Panc1 (cell line): ENCODE measurements around the gene CYBA.

Source experiments
- POLR2AphosphoS5 ChIP-seq: IDR thresholded peaks from 2 replicates; pipeline ENCODE4 v1.6.1; 2012; ENCODE audit warnings: mild to moderate bottlenecking, low read depth, low read length, moderate library complexity
- TF ChIP-seq, protein P1 (sequence below): fragments of 450-650 bp; IDR thresholded peaks from 2 replicates; pipeline ENCODE4 v1.5.1; 2017; ENCODE audit warnings: mild to moderate bottlenecking
- TF ChIP-seq, protein P2 (sequence below), 2 experiments: IDR thresholded peaks; 2 replicates each; pipeline ENCODE4 v1.6.1; 2011 to 2012; ENCODE audit warnings: low read depth in 2 of 2, control low read depth in 1 of 2, low read length in 1 of 2, mild to moderate bottlenecking in 1 of 2, moderate library complexity in 1 of 2; ENCODE audit not compliant: insufficient read depth in 1 of 2

DNA sequence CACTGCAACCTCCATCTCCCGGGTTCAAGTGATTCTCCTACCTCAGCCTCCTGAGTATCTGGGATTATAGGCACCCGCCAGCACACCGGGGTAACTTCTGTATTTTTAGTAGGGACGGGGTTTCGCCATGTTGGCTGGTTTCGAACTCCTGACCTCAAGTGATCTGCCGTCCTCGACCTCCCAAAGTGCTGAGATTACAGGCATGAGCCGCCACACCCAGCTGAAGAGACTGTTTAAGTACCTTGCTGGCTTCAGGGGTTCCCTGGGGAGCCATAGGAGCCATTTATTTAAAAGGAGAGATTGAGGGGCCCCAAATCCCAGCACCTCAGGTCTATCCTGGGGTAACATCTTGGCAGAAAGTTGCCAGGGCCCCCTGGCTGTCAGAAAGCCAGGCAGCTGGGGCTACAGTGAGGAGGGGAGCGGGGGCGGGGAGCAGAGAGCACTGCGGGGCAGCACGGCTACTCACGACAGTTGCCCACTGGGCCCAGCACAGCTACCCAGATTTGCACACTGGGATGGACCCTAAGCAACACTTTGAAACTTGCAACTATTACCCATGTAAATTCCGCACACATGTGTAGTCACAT lies 33.8 kb upstream of the CYBA start:
- TF ChIP-seq, protein P1, sequence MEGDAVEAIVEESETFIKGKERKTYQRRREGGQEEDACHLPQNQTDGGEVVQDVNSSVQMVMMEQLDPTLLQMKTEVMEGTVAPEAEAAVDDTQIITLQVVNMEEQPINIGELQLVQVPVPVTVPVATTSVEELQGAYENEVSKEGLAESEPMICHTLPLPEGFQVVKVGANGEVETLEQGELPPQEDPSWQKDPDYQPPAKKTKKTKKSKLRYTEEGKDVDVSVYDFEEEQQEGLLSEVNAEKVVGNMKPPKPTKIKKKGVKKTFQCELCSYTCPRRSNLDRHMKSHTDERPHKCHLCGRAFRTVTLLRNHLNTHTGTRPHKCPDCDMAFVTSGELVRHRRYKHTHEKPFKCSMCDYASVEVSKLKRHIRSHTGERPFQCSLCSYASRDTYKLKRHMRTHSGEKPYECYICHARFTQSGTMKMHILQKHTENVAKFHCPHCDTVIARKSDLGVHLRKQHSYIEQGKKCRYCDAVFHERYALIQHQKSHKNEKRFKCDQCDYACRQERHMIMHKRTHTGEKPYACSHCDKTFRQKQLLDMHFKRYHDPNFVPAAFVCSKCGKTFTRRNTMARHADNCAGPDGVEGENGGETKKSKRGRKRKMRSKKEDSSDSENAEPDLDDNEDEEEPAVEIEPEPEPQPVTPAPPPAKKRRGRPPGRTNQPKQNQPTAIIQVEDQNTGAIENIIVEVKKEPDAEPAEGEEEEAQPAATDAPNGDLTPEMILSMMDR: no peak
- TF ChIP-seq, protein P2, sequence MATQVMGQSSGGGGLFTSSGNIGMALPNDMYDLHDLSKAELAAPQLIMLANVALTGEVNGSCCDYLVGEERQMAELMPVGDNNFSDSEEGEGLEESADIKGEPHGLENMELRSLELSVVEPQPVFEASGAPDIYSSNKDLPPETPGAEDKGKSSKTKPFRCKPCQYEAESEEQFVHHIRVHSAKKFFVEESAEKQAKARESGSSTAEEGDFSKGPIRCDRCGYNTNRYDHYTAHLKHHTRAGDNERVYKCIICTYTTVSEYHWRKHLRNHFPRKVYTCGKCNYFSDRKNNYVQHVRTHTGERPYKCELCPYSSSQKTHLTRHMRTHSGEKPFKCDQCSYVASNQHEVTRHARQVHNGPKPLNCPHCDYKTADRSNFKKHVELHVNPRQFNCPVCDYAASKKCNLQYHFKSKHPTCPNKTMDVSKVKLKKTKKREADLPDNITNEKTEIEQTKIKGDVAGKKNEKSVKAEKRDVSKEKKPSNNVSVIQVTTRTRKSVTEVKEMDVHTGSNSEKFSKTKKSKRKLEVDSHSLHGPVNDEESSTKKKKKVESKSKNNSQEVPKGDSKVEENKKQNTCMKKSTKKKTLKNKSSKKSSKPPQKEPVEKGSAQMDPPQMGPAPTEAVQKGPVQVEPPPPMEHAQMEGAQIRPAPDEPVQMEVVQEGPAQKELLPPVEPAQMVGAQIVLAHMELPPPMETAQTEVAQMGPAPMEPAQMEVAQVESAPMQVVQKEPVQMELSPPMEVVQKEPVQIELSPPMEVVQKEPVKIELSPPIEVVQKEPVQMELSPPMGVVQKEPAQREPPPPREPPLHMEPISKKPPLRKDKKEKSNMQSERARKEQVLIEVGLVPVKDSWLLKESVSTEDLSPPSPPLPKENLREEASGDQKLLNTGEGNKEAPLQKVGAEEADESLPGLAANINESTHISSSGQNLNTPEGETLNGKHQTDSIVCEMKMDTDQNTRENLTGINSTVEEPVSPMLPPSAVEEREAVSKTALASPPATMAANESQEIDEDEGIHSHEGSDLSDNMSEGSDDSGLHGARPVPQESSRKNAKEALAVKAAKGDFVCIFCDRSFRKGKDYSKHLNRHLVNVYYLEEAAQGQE (IDR thresholded peaks at IDR 0.05; ENCODE audit: insufficient read depth in 1 of 2, low read depth in 2 of 2, low read length in 1 of 2): no peak
- no peak for TF ChIP-seq POLR2AphosphoS5
